D721Med (cell line): ENCODE measurements around the gene TRIM71.

Experiments
- DNase-seq: peaks from one replicate; pipeline ENCODE4 v3.0.0; 2011; ENCODE audit warnings: low spot score; ENCODE audit not compliant: insufficient read length
- FAIRE-seq: peaks from 2 replicates; lab custom pipeline; 2011; peaks lifted over from hg19 to GRCh38; lab: Jason Lieb, UNC
- CTCF ChIP-seq: IDR thresholded peaks from 2 replicates; pipeline ENCODE4 v1.5.1; 2012; ENCODE audit warnings: mild to moderate bottlenecking, control low read depth; ENCODE audit not compliant: insufficient read depth; ENCODE audit errors: missing control alignments

Gene TRIM71

DNA sequence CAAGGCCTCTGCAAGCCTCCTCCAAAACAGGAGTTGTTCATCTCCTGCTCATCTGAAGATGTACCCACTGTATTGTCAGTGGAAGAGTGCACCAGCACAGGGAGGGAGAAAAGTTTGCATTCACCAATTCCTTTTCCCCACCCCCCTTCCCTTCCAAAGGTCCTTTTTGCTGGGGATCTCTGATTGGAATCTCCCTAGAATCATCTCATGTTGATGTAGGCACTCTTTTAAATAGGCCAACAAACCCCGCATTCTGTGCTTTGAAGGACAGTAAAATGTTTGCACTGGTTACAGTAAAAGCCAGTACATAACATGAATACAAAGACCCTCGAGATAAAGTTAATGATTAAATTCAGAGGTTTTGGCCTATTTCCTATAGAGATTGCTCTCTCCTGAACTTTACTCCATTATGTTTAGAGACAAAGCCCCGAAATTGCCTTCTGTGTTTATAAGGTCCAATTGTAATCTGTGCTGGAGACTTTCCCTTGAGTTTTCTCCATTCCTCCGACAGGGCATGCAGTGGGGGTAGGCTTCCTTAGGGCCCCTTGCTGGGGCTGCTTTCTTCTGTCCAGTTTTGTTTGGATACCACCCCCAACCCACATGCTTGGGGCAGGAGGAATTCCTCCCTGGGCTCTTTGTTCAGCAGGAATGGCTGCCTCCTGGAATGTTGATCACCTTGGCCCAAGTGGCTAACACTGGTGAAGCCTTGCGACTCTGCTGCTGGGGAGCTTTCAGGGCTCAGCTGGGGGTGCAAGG lies 22.5 kb downstream of the TRIM71 start:
- no peak for DNase-seq
- TF ChIP-seq CTCF: no peak
- no peak for FAIRE-seq

DNA sequence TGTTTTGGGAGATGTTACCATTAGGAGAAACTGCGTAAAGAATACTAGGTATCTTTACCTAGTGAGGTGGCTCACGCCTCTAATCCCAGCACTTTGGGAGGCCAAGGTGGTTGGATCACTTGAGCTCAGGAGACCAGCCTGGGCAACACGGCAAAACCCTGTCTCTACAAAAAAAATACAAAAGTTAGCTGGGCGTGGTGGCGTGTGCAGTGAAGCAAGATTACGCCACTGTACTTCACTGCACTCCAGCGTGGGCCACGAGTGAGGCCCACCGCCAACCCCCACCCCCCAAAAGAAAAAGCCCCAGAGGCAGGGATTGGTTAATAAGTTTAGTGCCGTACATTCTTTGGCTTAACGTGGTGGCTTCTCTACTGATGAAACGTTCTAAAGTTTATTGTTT lies 23.5 kb downstream of the TRIM71 start:
- no peak for FAIRE-seq
- no peak for TF ChIP-seq CTCF
- no peak for DNase-seq

GRCh38 chr3:32841867-32842470 lies 24.2 kb downstream of the TRIM71 start:
- no peak for TF ChIP-seq CTCF
- FAIRE-seq (no peak), DNase-seq (no peak)

GRCh38 chr3:32842531-32842931 lies 24.7 kb downstream of the TRIM71 start:
- TF ChIP-seq CTCF: no peak
- DNase-seq (no peak), FAIRE-seq (no peak)

- no peak for FAIRE-seq
- TF ChIP-seq CTCF: no peak
- DNase-seq: no peak
Measured at GRCh38 chr3:32842987-32843386, 25.2 kb downstream of the TRIM71 start.

GRCh38 chr3:32843510-32844321 lies 25.9 kb downstream of the TRIM71 start:
- TF ChIP-seq CTCF: no peak
- DNase-seq (peak; percentile 75), FAIRE-seq (no peak)
